AG09309 (cell line): ENCODE results near the gene HECTD4.
A peak's percentile ranks its signal among the peaks of the same experiment; 100 is the strongest.

Experiments
- DNase-seq: peaks from one replicate; pipeline ENCODE4 v3.0.0-alpha.2; 2010; ENCODE audit warnings: low read depth
- H3K4me3 ChIP-seq: 2 replicates; pipeline ENCODE4 v1.5.1; 2011; ENCODE audit warnings: mild to moderate bottlenecking, low read depth, low read length, moderate library complexity; ENCODE audit not compliant: control insufficient read depth
- CTCF ChIP-seq: IDR thresholded peaks from 2 replicates; pipeline ENCODE4 v1.5.1; 2011; ENCODE audit warnings: mild to moderate bottlenecking, low read depth, low read length, inconsistent platforms; ENCODE audit not compliant: insufficient read depth, control insufficient read depth; ENCODE audit errors: missing control alignments

Gene HECTD4

GRCh38 chr12:112381883-112382796 lies at the start of gene HECTD4:
HECTD4 (minus strand) TSS chr12:112382431; CDS start chr12:112382128, 303 bp downstream.
- TF ChIP-seq CTCF = no peak
- H3K4me3 ChIP-seq = peak within 1 kb of the TSS; percentile 84
- no peak for DNase-seq

- H3K4me3 ChIP-seq = no peak overlapping the region
- no peak for DNase-seq
- TF ChIP-seq CTCF = no peak
Measured at GRCh38 chr12:112431965-112432364, 49.7 kb upstream of the HECTD4 start.

GRCh38 chr12:112430929-112431328 lies 48.7 kb upstream of the HECTD4 start:
- no peak overlapping the region for H3K4me3 ChIP-seq
- TF ChIP-seq CTCF = no peak
- DNase-seq = no peak

- TF ChIP-seq CTCF = no peak
- no peak overlapping the region for H3K4me3 ChIP-seq
Measured at GRCh38 chr12:112427760-112428159, 45.5 kb upstream of the HECTD4 start.

GRCh38 chr12:112425582-112426382 lies 43.6 kb upstream of the HECTD4 start:
- no peak overlapping the region for H3K4me3 ChIP-seq
- TF ChIP-seq CTCF = no peak
- no peak for DNase-seq

More at GRCh38 chr12:112427760-112428159, 45.5 kb upstream of the HECTD4 start:
- no peak for DNase-seq

- no peak overlapping the region for H3K4me3 ChIP-seq
- no peak for DNase-seq
- TF ChIP-seq CTCF = no peak
Measured at GRCh38 chr12:112424126-112424525, 41.9 kb upstream of the HECTD4 start.
